ENCODE results near the gene CDK14.

- no peak for TF ChIP-seq POLR2AphosphoS5 (IDR thresholded peaks at IDR 0.05; ENCODE audit: low read depth, low read length)
- TF ChIP-seq REST (IDR thresholded peaks at IDR 0.05; ENCODE audit: insufficient read depth in 1 of 2, low read depth in 2 of 2, low read length in 2 of 2): no peak
Observed at GRCh38 chr7:91164506-91164905, 568.4 kb downstream of the CDK14 start.

All from PFSK-1 (cell line).